Activated CD8-positive, alpha-beta memory T cell treated with anti-CD3 and anti-CD28 coated beads, Interleukin-2, amount 50 U/mL, for 4 hours (primary cell): ENCODE data around the gene ACOT7.
A peak's percentile ranks its signal among the peaks of the same experiment; 100 is the strongest.

Source experiments
- DNase-seq: peaks from one replicate; pipeline ENCODE4 v3.0.0-alpha.2; 2020

The ACOT7 gene

DNA sequence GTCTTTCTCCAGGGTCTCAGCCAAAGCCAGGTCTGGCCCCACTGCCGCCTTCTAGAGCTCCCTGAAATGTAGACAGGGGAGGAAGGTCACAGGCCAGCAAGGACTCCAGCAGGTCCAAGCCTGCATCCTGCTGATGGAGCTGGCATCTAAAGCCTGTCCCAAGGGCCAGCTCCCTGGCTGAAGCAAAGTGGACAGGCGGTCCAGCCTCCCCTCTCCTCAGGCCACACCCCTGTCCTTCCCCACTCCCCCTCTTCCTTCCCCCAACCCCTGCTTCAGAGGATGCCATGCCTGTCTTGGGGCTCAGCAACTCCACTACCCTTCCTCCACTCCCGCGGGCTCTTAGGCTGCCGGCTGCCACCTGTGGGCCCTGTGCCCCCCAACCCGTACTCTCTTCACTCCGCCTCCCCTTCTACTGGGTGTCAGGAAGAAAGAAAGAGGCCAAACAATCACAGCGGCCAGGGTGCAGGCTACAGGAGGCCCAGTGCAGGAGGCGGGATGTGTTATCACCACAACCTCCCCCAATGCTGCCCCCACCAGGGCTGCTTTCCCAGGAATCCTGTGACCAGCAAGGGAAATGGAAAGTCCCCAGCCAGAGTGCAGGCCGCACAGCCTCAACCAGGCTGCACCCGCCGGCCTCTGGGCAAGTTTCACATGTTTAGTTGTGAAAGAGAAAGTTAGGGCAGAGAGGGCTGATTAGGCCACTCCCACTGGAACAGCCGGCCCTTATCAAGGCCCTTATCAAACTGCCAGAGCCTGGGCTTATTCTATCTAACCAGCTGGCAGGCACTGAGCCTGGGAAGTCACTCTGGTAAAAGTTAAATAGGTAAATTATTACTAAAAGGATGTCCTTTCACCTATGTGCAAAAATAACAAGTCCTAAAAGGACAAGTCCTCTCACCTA, 34.1 kb downstream of the ACOT7 start:
- DNase-seq, result peak; percentile 44

- no peak for DNase-seq
Observed at GRCh38 chr1:6358757-6359201, 34.8 kb downstream of the ACOT7 start.

- no peak for DNase-seq
Observed at GRCh38 chr1:6358144-6358624, 35.4 kb downstream of the ACOT7 start.

DNA sequence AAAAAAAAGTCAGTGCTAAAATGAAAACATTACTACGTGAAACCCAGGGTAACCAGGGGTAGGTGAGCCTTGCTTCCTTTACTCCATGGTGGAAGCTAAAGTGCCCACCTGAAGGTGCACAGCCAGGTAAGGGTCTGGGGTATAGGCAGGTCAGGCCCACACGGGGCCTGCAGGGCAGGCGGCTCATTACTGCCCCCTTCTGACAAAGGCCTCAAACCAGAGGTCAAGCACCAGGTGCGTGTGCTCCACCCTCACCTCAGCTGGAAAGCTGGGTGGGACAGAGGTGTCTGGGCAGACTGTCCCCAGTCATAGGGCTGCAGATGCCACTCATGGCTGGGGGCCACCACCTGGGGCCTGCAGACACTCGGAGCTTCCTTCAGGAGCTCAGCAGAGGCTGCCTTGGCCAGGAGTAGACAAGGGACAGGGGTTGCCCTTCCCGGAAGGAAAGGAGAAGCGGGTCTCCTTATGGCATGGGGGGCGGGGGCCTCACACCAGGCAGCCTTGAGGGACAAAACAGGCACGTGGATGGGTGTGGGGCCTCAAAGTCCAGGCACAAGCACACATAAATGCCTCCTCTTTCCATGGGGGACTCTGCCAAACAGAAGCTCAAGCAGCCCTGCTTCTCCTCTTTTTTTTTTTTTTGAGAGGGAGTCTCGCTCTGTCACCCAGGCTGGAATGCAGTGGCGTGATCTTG, 36.2 kb downstream of the ACOT7 start:
- DNase-seq, result no peak

DNA sequence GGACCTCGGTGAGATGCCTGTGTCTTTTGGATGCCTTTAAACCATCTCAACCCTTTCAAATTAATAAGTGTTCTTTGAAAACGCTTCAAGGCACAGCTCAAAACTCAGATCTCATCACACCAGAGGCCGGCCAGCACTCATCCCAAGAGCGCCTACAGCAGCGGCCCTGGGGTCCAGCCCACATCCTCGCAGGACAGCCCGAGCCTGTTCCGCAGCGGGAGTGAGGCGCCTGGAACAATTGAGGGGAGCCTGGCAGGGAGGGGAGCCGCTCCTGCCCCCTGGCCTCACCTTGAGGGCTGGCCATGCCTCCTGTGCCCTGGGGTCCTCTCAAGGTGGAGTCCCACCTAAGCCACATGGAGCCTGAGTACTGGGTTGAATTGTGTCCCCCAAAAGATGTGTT, 37.9 kb downstream of the ACOT7 start:
- DNase-seq, result no peak

GRCh38 chr1:6354659-6355317, 38.8 kb downstream of the ACOT7 start:
- DNase-seq, result no peak

GRCh38 chr1:6353955-6354658, 39.5 kb downstream of the ACOT7 start:
- no peak for DNase-seq

GRCh38 chr1:6353619-6353954, 40.0 kb downstream of the ACOT7 start:
- DNase-seq, result no peak

- DNase-seq, result no peak
Observed at GRCh38 chr1:6352138-6352563, 41.4 kb downstream of the ACOT7 start.

DNA sequence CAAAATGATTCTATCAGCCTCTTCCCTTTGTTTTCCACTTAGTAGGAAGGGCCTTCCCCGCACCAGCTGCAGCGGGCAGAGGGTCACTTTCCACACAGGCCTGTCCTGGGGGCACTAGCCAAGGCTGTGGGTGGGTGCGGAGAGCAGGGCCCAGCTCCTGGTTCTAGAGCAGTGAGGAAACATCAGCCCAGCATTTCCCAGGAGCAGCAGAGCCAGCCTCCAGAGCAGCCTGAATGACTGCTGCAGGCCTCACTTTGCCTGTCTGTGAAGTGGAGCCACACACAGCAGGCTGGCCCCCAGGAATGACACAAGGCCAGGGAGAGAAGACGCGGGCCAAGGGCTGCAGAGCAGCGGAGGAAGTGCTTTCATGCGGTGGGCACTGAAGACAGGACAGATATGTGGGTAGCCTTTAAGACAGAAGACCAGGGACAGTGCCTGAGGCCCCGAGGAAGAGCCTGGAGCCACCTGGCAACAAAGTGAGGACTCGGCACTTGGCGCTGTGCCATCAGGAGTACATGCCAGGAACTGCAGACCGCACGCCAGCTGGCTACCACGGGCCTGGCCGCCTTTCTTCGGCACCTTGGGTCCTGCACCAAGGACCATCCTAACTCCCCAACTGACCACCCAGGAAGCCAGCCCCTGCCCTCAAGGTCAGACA, 42.0 kb downstream of the ACOT7 start:
- no peak for DNase-seq

GRCh38 chr1:6350416-6351088, 43.0 kb downstream of the ACOT7 start:
- DNase-seq, result no peak

GRCh38 chr1:6349254-6349943, 44.2 kb downstream of the ACOT7 start:
- DNase-seq, result no peak

GRCh38 chr1:6348511-6349191, 44.9 kb downstream of the ACOT7 start:
- DNase-seq, result peak; percentile 52

DNA sequence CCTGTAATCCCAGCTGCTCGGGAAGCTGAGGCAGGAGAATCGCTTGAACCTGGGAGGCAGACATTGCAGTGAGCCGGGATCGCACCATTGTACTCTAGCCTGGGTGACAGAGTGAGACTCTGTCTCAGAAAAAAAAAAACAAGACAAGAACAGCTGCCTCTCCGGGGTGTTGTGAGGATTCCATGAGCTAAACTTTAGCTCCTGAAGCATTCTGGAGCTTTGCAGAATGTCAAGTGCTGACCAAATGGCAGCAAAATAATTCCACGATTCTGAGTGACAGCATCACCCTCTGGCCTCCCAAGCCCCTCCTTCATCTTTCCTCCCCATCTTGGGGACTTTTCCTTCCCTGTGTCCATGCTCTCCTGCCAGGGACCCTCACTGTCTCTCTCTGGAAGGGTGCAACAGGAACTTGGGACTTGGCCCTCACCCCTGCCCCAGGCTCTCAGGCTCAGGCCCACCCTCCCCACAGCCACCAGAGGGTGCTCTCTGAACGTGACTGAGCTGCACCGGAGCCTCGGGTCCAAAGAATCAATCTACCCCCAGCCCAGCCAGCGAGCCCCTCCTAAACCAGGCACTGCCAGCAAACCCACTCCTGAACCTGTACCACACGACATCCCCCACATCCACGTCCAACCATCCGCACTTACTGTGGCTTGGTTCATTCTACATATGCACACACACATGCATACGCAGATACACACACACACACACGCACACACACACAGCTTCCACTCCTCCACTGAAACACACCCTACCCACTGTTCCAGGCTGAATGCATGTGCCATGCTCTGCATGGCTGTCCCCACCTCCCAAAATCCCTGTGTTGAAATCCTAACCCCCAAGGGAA, 45.7 kb downstream of the ACOT7 start:
- DNase-seq, result peak; percentile 74

- DNase-seq, result no peak
Observed at GRCh38 chr1:6345460-6345859, 48.1 kb downstream of the ACOT7 start.

GRCh38 chr1:6345009-6345408, 48.6 kb downstream of the ACOT7 start:
- DNase-seq, result no peak

- peak; percentile 50 for DNase-seq
Observed at GRCh38 chr1:6343506-6344405, 49.8 kb downstream of the ACOT7 start.

DNA sequence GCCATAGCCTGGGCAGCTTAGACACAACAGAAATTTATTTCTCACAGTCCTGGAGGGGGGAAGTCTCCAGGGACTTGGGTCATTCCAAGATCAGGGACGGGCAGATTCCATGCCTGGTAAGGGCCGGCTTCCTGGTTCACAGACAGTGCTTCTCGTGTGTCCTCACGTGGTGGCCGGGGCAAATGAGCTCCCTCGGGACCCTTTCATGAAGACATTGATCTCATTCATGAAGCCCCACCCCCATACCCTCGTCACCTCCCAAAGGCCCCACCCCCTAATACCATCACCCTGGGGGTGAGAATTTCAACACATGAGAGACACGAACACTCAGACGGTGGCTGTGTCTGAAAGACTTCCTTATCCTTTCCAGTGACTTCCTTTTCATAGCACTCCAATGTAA, 51.5 kb downstream of the ACOT7 start:
- DNase-seq, result no peak
